ENCODE data around the gene CHCHD6.
"Not testable (repeated sequence)": the region's sequence is repeated elsewhere in the genome, so short reads cannot be mapped to it uniquely, and the experiment has no call there.

Gene CHCHD6

DNA sequence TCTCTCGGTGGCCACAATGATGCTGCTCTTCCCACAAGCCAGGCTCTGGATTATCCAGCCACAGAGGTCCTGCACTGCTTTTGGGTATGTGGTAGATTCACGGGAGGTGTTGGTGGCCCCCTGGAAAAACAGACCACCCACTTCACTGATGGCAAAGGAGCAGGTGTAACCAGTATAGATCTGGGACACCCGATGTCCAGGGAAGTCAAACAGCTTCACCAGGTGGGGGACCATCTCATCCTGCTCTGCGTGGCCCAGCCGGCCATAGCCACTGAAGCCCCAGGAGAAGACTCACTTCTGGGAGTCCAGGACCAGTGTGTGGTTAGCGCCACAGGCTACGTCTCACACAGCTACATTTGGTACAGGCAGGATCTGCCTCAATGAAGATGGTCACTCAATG is 62.6 kb downstream of the CHCHD6 start:
- DNase-seq (ENCODE audit: low read depth in 2 of 2) = no peak

DNA sequence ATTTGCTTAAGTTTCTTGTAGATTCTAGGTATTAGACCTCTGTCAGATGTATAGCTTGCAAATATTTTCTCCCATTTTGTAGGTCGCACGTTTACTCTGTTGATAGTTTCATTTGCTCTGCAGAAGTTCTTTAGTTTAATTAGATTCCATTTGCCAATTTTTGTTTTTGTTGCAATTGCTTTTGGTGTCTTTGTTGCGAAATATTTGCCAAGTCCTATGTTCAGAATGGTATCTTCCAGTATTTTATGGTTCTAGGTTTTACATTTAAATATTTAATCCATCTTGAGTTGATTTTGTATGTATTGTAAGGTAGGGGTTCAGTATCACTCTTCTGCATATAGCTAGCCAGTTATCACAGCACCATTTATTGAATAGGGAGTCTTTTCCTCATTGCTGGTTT is 64.9 kb downstream of the CHCHD6 start:
- no peak for DNase-seq (ENCODE audit: low read depth in 2 of 2)

DNA sequence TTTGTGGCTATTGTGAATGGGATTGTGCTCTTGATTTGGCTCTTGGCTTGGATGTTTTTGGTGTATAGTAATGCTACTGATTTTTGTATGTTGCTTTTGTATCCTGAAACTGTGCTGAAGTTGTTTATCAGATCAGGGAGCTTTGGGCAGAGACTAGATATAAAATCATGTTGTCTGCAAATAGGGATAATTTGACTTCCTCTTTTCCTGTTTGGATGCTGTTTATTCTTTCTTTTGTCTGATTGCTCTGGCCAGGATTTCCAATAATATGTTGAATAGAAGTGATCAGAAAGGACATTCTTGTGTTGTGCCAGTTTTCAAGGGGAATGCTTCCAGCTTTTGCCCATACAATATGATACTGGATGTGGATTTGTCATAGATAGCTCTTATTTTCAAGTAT is 66.1 kb downstream of the CHCHD6 start:
- DNase-seq (ENCODE audit: low read depth in 2 of 2) = no peak

- DNase-seq (ENCODE audit: low read depth in 2 of 2) = no peak
Measured at GRCh38 chr3:126773167-126773566, 69.1 kb downstream of the CHCHD6 start.

DNA sequence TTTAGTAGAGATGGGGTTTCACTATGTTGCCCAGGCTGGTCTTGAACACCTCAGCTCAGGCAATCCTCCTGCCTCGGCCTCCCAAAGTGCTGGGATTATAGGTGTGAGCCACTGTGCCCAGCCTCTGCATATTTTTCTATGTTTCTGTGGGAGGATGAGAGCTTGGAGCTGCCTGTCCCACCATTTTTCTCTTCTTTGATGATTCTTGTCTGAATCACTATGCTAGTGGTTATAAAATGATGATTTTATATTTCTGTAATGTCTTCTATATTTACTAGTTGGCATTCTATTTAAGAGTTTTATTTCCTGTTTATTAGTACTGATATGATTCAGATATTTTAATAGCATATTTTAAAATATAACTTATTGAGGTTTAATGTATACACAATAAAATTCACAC is 69.7 kb downstream of the CHCHD6 start:
- no peak for DNase-seq (ENCODE audit: low read depth in 2 of 2)

GRCh38 chr3:126777366-126777765 is 73.3 kb downstream of the CHCHD6 start:
- DNase-seq (ENCODE audit: low read depth in 2 of 2) = no peak

GRCh38 chr3:126780666-126781065 is 76.6 kb downstream of the CHCHD6 start:
- no peak for DNase-seq (ENCODE audit: low read depth in 2 of 2)

DNA sequence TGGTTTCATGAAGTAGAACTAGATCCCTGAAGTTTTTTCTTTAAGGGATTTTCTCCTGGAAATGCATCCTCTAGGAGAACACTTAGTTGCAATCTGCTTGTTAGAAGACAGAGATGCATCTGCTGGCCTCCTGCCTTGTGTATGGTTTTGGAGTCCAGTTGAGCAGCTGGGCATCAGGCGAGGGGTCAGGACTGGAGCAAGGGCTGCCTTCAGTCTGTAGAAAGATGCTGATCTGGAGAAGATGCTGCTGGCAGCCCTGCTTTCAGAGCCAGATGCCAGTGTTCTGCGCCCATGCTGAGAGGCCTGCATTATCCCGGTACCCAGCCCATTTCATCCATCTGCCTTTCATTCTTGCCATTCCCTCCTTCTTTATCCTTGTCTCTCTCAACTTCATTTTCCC is 77.4 kb downstream of the CHCHD6 start:
- no peak for DNase-seq (ENCODE audit: low read depth in 2 of 2)

DNA sequence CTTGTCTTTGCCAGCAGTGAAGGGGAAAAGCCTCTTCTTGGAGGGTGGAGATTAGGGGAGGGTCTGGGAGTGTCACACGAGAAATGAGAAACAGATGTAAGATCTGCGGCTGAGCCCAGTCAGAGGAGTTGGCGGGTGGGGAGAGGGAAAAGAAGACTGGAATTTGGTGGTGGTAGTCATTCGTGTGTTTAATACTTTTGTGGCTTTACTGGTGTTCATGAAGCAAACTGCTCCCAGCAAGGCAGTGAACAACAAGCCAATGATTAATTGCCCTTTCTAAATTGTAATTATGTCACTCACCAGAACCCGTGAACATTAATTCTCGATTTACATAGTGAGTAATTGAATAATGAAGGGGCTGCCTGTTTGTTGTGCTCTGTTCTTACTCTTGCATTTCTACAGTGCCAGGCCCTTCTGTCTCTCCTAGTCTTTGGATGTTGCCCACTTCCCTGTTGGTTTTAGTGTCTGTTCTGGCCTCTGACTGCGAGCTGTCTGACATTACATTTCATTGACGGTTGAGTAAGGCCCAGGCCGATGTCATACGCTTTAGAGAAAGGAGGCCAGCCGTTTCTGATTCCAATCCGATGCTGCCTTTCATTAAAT is 78.0 kb downstream of the CHCHD6 start:
- peak; percentile 89 for DNase-seq (ENCODE audit: low read depth in 2 of 2)

DNA sequence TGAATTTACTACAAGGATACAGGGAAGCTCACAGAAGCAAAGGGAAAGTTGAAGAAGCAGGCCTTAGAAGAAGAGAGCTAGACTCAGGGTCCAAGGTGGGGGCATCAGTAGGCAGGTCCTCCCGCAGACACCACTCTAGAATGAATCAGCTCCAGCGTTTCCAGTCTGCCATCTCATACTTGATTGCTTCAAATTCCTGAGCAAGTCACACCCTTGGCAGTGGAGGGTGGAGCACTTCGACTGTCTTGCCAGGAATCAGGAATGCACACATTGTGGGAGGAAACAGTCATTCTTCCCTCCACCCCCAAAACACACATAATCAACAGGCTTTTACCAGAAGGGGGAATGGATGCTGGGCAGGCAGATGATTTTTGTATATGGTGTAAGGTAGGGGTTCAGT is 78.5 kb downstream of the CHCHD6 start:
- peak; percentile 75 to 80 for DNase-seq (ENCODE audit: low read depth in 2 of 2)

DNA sequence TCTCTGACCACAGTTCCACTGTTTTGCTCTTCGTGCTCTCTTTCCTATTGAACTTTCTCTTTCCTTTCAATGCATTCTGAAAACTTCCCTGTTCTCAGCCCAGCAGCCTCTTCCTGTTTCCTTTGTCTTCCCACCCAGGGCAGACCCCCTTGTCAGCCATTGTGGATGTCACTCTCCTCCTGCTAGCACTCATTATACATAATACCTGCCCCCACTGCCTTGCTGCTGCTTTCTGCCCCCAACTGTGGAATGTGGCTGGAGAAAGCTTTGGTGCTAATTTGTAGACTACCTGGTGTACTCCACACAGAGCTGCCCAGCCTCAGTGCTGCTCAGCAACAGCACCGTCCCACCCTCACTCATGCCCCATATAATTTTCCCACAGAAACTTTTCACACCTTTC is 80.2 kb downstream of the CHCHD6 start:
- DNase-seq (ENCODE audit: low read depth in 2 of 2) = no peak

DNA sequence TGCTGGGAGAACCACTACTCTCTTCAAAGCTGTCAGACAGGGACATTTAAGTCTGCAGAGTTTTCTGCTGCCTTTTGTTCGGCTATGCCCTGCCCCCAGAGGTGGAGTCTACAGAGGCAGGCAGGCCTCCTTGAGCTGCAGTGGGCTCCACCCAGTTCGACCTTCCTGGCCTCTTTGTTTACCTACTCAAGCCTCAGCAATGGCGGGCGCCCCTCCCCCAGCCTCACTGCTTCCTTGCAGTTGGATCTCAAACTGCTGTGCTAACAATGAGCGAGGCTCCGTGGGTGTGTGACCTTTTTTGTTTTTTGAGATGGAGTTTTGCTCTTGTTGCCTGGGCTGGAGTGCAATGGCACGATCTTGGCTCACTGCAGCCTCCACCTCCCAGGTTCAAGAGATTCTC is 87.3 kb downstream of the CHCHD6 start:
- DNase-seq (ENCODE audit: low read depth in 2 of 2) = not testable (repeated sequence)

DNA sequence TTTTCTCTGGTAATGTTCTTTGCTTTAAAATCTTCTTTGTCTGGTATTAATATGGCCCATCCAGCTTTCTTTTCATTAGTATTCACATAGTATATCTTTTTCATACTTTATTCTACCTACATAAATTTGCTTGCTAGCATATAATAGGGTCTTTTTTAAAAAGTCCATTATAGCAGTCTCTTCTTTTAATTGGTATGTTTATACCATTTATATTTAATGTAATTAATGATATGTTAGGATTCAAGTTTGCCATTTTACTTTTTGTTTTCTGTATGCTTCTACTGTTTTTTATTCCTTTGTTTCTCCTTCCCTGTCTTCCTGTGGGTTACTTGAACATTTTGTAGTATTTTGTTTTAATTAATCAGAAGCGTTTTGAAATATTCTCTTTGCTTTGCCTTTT is 89.0 kb downstream of the CHCHD6 start:
- DNase-seq (ENCODE audit: low read depth in 2 of 2) = no peak

DNA sequence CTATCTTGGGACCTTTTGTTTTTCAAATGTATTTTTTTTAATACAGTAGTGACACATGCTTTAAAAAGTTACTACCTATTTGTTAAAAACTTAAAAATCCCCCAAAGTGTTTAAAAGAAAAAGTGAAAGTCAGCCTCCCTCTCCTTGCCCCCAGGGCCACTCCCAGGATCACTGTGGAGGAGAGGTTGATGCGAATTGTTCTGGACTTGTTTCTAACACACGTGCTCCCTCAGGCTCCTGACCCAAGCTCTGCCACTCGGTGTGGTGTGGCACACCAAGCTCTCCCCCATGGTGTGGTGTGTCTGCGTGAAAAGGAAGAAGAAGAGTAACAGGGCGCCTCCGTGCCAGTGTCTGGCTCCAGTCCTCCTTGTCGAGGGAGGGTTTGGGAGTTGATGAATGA is 93.5 kb downstream of the CHCHD6 start:
- no peak for DNase-seq (ENCODE audit: low read depth in 2 of 2)

GRCh38 chr3:126798521-126798920 is 94.5 kb downstream of the CHCHD6 start:
- no peak for DNase-seq (ENCODE audit: low read depth in 2 of 2)

GRCh38 chr3:126799099-126799498 is 95.1 kb downstream of the CHCHD6 start:
- no peak for DNase-seq (ENCODE audit: low read depth in 2 of 2)

DNA sequence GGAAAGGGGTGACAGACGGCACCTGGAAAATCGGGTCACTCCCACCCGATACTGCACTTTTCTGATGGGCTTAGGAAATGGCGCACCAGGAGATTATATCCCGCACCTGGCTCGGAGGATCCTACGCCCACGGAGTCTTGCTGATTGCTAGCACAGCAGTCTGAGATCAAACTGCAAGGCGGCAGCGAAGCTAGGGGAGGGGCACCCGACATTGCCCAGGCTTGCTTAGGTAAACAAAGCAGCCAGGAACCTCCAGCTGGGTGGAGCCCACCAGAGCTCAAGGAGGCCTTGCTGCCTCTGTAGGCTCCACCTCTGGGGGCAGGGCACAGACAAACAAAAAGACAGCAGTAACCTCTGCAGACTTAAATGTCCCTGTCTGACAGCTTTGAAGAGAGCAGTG is 97.3 kb downstream of the CHCHD6 start:
- DNase-seq (ENCODE audit: low read depth in 2 of 2) = not testable (repeated sequence)

GRCh38 chr3:126807795-126808194 is 103.8 kb downstream of the CHCHD6 start:
- no peak for DNase-seq (ENCODE audit: low read depth in 2 of 2)

DNA sequence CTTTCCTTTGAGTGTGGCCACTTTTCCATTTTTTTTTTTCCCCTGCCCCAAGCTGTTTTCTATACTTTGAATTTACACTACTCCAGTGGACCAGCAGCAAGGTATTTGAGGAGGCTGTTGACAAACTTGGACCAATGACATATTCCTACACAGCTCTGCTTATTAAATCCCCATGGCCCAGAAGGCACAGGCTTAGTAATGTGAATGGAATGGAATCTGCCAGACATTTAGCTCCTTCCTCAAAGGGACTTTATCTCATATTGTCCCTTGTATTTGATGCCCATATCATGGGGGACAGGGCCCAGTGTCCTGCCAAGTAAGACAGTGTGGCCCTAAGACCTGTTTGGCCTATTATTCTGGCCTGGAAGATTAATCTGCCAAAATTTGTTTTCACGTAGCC is 107.5 kb downstream of the CHCHD6 start:
- DNase-seq (ENCODE audit: low read depth in 2 of 2) = no peak

DNA sequence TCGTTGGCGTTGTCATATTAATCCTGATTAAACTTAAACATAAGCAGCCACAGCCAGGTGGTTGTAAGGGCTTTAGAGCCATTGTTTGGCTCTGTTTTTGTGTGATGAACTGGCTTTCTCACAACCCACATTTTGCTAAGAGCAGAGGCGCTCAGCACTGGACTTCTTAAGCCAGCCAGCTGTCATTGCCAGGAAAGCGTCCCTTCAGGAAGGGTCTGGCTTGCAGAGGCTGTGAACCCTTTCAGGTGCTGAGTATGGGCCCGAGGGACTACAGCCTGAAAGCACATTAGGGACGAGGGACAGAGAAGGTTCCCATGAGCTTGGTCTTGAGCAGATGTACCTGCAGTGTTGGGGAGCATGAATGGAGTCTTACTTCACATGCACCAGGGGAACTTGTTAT is 112.3 kb downstream of the CHCHD6 start:
- no peak for DNase-seq (ENCODE audit: low read depth in 2 of 2)

DNA sequence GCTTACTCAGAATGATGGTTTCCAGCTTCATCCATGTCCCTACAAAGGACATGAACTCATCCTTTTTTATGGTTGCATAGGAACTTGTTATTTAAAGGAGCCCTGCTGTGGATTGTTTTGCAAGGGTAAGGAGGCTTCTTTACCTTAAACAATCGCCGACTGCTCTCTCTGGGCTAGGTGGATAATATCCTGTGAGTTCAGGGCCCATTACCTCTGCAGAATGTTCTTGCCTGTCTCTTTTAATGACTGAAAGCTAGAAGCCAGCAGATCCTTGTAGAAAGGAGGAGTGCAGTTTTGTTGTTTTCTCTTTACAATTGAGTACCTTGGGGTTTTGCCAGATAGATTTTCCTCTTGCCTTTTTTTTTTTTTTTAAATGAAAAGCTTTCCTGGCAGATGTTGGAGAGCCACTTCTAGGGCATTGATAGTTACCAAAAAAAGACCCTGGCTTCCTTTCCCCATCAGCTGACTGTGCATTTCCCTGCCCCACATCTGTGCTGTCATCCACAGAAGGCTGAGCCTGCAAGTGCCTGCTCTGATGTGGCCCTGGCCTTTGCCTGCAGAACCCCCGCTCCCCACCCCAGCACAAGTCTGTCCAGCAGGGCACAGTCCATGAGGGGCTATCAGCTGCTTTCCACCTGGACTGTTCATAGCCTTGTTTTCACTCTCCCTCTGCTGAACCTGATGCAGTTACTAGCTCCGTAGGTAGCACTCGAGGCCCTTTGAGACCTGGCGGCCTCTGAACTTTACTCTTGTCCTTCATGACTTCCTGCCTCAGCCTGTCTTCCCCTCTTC is 113.1 kb downstream of the CHCHD6 start:
- no peak for DNase-seq (ENCODE audit: low read depth in 2 of 2)

- no peak for DNase-seq (ENCODE audit: low read depth in 2 of 2)
Measured at GRCh38 chr3:126817781-126818180, 113.7 kb downstream of the CHCHD6 start.

DNA sequence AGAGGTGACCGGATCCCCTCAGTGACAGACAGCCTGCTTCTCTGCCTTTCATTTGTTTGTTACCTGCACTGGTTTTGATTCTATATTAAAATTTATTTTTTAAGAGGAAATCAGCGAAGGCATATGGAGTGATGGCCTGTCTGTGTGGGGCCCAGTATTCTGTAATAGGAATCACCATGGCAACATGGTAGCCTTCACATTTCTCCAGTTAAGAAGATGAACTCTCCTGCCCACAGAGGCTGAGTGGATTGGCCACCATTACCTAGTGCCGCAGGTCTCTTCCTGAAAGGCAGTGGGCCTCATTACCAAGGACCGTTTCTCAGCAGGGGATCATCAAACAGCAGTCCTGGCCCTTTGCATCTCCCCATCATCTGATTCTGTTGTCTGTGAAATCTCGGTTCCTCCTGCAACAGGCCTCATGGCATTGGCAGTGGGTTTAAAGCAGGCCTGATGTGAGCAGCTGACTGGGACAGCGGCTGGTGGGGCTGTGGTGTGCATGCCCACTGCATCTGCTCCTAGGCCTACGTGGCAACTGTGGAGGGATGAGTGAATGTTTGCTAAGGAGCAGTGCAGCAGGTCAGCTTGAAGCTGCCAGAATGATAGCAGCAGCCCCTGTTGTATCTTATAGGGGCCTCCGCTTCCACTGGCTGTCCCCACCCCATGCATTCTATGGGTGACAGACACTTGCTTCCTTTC is 114.5 kb downstream of the CHCHD6 start:
- no peak for DNase-seq (ENCODE audit: low read depth in 2 of 2)
